HG03565 (cell line): ENCODE results near the gene PGRMC2.
"Not testable (repeated sequence)": the region's sequence is repeated elsewhere in the genome, so short reads cannot be mapped to it uniquely, and the experiment has no call there.

ENCODE experiments used
- ATAC-seq: cut with Tn5 transposase; IDR thresholded peaks from one replicate; pipeline ENCODE4 v1.9.1; 2021; ENCODE audit warnings: mild to moderate bottlenecking, moderate library complexity; ENCODE audit not compliant: unreplicated experiment

Gene PGRMC2

DNA sequence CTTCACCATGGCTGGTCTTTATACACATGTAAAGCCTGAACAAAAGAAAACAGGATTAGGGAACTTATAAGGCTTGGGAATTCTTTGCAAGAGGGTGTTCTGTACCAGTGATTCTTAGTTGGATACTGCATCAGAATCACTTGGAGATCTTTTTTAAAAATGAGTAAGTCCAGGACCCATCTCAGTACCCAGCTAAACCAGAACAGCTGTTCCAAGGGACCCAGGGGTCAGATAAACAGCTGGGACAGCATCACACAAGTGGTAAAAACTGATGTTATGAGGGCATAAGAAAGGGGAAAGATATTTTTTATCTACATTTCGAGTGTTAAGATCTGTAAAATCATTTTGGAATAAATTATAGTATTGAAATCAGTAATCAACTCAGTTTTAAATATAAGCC, 16.1 kb downstream of the PGRMC2 start:
- no peak for ATAC-seq

DNA sequence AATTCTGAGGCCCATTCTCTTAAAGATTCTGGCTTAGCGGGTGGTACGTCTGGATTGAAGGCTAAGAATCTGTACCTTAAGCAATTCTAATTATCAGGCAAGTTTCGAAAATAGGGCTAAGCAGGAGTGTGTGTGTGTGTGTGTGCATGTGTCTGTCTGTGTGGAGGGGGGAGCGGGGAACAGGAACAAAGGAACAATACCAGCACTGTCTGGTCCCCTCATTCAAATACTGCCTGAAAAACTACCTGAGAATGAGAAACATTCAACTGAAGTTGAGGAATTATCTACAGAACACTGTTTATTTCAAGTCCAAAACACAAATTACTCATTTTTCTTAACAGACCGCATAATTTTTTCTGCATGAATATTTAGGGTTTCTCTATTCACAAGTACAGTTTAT, 18.6 kb downstream of the PGRMC2 start:
- no peak for ATAC-seq

DNA sequence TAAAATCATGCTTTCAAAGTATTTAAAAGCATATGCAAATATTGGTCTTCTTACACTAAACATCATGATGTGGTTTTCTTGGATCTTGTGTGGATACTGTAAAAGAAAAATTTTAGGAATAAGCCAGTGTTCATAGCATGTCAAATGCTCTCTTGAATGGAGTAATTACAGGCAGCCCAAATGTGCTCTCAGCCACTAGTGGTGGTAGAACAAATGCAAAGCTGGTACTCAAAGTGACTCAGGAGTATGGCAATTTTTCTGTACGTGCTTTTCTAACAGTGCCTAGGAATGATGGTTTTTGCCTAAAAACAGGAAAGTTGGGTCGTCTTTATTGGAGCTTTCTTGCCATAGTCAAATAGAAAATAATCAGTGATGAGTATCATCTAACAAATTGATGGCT, 19.9 kb downstream of the PGRMC2 start:
- ATAC-seq, result no peak

DNA sequence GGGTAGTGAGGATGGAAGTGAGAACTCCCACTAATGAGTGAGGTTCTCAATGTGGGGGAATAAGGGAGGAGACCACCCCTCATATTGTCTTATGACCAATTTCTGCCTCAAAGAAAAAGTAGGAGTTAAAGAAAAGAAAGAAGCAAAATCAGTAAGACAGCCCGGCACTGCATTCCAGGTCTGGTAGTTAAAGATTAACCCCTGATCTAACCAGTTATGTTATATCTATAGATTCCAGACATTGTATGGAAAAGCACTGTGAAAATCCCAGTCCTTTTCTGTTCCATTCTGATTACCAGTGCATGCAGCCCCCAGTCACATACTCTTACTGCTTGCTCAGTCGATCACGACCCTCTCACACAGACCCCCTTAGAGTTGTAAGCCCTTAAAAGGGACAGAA, 20.4 kb downstream of the PGRMC2 start:
- not testable (repeated sequence) for ATAC-seq

DNA sequence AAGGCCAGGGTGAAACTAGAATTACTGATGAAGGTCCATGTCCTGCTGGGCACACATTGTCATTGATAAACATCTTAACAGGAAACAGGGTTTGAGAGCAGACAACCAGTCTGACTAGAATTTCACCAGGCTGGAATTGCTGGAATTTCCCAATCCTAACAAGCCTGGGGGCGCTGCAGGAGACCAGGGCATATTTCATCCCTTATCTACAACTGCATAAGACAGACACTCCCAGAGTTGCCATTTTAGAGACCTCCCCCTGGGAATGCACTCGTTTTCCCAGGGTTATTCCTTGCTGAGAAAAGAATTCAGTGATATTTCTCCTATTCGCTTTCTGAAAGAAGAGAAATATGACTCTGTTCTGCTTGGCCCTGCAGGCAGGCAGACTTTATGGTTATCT, 22.1 kb downstream of the PGRMC2 start:
- ATAC-seq, result not testable (repeated sequence)

DNA sequence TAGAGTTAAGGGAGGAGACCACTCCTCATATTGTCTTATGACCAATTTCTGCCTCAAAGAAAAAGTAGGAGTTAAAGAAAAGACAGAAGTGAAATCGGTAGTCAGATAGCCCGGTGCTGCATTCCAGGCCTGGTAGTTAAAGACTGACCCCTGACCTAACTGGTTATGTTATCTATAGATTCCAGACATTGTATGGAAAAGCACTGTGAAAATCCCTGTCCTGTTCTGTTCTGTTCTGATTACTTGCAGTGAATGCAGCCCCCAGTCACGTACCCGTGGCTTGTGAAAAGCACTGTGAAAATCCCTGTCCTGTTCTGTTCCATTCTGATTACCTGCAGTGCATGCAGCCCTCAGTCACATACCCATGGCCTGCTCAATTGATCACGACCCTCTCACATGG, 27.7 kb downstream of the PGRMC2 start:
- ATAC-seq, result not testable (repeated sequence)

DNA sequence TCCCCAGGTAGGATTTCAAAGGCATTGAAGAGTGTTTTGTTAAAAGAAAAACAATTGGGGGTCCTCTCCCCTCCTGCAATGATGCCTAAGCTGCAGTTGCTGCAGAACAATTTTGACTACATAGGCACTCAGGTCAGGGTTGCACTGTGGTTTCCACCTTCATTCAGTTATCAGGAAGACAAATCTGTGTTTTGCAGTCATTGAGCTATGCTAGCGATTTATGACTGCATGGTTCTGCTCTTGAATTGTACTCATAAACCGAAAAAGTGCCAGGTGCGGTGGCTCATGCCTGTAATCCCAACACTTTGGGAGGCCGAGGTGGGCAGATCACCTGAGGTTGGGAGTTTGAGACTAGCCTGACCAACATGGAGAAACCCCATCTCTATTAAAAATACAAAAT, 29.4 kb downstream of the PGRMC2 start:
- not testable (repeated sequence) for ATAC-seq

DNA sequence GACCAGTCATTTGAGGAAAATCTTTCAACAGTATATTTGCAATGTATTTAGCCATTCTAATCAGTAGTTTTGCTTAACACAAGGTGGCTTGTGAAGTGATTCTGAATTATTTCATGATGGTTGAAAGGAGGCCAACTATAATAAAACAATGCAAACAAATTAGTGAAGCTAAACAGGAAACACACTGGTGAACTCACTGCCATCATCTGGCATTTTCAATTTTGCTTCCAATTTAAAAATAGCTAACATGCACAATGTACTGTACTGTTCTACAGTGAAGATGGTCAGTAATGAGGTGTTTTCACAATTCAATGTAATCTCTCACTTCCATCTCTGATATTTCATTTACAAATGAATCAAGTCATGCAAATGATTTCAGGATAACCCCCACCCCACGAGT, 31.1 kb downstream of the PGRMC2 start:
- no peak for ATAC-seq

DNA sequence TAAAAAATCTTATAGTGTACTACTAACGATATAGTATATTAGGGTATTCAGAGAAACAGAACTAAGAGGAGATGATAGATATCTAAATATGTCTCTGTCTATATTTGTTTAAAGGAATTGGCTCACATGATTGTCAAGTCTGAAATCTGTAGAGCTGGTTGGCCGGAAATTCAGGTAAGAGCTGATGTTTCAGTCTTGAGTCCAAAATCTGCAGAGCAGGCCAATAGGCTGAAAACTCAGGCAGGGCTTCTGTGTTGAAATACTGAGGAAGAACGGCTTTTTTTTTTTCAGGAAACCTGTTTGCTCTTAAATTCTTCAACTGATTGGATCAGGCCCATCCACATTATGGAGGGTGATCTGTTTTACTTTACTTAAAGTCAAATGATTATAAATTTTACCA, 31.7 kb downstream of the PGRMC2 start:
- ATAC-seq, result no peak

DNA sequence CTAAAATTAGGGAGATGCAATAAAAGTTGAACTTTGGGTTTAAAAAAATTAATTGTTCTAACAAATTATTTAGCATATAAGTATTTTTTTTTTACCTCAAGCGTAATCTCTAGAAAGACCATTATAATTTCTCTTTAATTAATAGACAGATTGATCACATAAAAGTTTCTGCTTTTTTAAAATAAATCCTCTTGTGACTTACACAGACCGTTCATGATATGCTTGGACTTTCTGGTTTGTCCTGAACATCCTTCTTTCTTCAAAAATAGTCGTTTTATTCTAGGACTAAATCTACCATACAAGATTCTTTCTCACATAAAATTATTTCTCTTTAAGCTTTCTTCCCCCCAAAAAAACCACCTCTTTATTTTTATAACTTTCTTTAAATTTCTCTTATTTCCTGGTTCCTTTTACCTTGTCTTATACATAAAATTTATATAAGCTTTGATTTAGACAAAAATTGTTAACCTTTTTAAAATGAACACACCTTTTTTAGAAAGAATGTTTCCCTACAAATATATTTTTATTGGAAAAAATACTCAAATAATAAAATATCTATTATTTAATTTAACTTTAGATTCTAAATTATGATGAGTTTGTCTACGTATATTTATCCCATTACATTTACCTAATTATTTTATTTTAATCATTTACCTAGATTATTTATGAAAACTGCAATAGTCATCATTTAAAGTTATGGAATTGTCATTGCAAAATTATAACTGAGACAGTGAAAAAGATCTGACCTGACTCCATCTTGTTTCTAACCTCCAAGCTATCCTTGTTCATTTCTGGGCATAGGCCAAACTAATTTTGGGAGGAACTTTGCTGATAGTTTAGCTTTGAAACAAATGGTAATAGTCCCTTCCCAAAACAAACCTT, 37.6 kb downstream of the PGRMC2 start:
- ATAC-seq, result no peak

DNA sequence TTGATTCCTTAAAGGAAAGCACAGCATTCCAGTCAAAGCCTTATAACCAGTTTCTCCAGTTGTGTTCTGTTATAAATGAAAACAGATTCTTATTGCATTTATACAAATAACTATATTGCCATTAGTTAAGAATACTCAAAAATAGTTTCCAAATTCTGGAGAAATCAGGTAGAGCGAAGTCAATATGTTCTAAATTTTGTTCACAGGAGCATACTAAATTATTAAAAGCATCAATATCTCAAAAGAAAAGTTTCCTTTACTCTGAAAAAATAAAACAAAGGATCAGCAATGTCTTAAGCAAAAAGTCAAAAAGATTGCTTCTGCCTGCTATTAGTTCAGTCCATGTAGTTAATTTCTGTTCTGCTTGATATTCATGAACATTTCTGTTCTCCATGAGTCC, 39.7 kb downstream of the PGRMC2 start:
- ATAC-seq, result no peak

DNA sequence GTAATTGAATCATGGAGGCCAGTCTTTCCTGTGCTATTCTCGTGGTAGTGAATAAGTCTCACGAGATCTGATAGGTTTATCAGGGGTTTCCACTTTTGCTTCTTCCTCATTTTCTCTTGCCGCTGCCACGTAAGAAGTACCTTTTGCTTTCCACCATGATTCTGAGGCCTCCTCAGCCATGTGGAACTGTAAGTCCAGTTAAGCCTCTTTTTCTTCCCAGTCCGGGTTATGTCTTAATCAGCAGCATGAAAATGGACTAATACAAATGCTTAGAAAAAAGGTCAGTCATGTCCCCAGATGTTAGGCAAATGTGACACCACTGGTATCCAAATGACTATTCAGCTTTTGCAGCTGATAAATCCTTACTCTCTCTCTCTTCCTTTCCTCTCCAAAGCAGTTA, 42.2 kb downstream of the PGRMC2 start:
- ATAC-seq, result not testable (repeated sequence)

DNA sequence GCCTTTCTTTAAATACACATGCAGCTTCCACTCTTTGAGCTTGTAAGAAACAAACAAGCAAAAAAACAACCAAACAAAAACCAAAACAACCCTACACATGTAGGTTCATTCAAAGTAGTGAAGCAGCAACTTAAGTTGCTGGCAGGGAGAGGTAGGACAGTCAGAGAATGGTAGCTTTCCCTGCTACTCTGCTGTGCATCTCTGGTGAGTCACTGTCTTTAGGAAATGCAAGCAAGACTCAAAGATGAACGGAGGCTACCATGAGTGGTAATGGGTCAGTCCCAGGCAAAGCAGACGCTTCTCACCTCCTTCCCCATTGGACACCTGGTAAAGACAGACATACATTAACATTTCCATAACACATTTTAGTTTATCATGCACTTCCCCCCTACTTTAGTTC, 43.2 kb downstream of the PGRMC2 start:
- ATAC-seq, result no peak

DNA sequence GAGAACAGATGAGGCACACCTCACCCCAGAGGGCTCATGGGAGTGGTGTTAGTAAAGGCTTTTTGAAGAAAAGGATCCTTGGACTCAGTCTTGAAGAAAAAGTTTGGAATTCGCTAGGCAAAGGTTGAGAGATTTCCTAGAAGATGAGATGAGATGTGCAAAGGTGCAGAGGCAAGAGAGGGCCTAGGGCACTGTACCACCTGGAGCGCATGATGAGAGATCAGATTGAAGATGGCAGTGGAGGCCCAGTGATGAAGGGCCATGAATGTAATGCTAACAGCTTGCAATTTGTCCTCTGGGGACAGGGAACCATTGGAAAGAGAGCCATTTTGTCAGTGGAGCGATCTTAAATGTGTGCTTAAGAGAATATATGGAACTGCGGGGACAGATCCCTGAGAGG, 45.0 kb downstream of the PGRMC2 start:
- ATAC-seq, result no peak

DNA sequence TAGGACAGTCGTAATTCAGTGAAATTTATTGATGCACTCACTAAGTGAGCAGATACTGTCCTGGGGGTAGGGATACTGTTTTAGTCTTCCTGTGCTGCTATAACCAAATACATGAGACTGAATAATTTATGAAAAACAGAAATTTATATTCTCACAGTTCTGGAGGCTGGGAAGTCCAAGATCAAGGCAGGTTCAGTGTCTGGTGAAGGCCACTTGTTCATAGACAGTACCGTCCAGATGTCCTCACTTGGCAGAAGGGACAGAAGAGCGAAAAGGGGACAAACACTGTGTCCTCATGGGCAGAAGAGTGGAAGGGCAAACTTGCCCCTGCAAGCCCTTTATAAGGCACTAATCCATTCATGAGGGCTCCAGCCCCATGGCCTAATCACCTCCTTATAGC, 45.6 kb downstream of the PGRMC2 start:
- no peak for ATAC-seq

DNA sequence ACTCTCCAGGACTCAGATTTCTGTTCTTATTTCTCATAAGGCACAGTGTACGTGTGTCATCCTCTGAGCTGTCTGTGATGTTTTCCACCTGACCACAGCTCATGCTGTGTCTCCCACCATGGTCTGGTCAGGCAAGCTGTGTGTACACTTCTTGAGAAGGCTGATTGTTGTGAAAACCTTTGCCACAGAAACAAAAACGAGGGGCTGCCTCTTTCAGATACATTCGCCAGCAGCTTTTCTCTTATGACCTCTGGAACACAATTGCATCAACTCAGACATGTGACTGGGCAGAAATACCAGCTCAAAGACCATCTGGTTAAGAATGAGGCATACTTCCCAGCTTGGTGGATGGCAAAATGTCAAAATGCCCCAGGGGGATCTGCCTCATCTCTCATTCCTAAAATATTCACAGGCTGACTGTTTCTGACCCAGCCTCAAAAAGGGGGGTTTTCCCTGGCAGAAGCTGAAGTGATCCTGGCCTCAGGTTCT, 46.1 kb downstream of the PGRMC2 start:
- no peak for ATAC-seq

DNA sequence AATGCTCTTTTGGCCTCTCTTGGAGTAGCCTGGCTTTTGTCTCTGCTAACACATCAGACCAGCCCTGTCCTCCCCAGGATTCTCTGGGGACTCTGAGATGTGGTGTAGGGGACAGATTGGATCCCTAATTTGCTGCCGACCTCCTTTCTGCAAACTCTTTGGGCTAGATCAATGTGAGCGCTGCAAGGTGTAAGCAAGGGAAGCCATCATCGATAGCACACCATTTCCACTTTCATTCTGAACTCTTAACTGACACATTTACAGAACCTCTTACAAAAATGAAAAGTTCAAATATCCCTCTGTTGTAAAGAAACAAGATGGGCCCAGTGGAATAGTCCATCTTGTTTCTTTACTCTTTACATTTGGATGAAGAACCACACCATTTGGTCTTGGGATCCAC, 46.6 kb downstream of the PGRMC2 start:
- ATAC-seq, result no peak

DNA sequence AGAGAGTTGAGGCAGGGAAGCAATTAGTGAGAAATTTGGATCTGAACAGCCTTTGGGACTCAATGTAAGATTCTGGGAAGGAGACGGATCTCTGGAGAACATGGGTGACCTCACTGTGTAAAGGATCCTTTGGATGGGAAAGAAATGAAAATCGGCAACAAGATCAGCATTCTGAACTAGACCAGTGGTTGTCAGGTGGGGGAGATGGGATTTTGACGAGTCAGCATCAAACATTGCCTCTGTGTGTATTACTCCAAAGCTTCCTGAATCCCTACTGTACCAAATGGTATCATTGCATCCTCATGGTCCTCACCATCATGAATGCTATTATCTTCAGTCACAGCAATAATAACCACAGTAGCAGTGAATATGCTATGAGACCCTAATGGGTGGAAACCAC, 52.8 kb downstream of the PGRMC2 start:
- ATAC-seq, result no peak

DNA sequence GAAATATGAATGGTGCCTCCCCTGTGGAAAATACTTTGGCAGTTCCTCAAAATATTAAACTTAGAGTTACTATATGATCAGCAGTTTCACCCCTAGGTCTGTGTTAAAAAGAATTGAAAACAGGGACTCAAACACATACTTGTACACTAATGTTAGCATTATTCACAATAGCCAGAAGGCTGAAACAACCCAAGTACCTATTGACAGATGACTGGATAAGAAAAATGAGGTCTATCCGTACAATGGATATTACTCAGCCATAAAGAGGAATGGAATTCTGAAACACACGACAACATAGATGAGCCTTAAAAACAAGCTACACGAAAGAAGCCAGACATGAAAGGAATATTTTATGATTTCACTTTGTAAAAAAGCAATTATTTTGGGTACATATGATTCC, 54.9 kb downstream of the PGRMC2 start:
- no peak for ATAC-seq

DNA sequence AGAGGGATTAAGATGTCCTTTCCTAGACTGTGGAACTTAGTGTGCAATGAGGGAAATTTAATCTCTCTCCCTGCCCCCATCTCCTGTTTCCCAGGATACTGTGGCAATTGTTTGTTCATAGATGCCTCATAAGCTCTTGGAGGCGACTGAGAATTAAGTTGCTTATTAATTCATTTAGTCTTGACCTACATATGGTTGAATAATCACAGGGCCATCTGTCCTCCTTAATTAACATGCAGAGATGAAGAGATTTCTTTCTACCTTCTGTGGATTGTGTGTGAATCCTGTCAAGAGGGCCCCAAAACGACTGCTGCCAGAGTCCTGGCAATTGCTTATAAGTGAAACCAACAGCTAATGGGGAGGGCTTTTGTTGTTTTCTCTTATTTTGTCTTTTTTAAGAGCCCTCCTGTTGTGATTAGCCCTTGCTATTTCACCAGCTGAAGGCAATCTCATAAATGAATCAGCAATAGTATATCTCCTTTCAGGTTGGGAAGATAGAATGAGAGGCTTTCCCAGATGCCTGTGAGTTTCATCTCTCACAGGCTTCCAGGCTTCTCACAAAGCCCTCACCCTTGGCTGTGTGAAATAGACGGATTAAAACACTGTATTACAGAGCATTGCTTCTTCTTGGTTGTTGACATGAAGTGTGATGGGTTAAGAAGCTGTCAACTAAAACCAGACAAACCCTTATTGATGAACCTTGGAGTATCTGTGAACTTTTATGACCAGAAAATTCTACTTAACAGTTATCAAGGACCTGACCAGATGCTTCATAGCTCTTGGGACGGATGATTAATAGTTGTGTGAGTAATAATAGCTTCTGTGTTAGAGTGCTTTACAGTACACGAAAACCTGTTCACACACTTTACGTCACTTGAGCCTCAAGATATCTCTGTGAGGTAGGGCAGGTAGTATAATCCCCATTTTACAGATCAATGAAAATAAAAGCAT, 58.5 kb downstream of the PGRMC2 start:
- ATAC-seq, result no peak

DNA sequence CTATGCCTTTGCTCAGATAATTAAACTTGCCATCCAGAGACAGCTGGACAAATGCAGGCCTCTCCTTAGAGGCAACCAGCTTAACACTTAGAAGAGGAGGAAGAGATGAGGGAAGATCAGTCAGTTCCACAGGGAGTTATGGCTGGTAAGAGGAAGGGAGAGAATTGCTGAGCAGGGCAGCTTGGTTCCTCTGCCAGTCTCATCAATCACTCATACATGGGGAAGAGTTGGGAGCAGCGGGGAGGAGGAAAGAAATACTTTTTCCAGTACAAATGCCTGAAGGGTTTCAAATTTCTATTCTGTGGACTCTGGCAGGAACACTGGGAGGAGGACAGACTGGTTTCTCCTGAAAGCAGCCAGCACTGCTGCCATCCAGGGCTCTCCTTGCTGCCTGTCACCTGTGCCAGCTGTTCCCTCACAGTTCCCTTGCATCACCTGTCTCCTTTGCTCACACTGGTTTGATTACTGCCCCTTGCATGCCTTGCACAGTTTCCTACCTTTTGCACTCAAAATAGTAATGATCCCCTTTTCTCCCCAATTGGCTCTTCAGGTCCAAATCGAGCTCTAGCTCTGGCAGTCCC, 59.5 kb downstream of the PGRMC2 start:
- no peak for ATAC-seq
